Measurements from ENCODE around the gene C6. TPM values are rescaled to one million over a fixed set of nuclear protein-coding genes. Genes with fewer than 3 reads are reported as not detected.

C6 gene
- total RNA-seq, 1 experiment from 2014 or later, result 0.37 TPM

DNA sequence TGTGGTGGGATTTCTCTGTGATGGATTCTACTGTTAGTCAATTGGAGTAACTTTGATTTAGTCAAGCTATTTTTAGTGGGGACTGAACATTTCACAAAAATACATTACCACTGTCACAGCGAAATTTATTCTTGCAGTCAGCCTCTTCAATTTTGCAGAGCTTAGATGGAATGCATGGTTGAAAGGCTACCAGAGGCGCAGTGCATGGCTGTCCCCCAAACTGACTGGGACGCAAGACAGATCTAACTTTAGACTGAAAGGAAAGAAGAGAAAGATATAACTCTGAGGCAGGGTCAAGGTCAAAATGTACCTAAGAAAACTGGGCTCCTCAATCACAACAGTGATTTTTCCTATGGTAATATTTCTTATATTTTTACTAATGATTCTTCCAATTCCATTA, 13.7 kb downstream of the C6 start:
- H3K4me3 ChIP-seq (replicated peaks in 1 of 2; ENCODE audit: low read depth in 1 of 2, low read length in 2 of 2), result no peak overlapping the region
- TF ChIP-seq POLR2A (IDR thresholded peaks at IDR 0.05; ENCODE audit: borderline replicate concordance, extremely low read depth, insufficient read depth, insufficient read length) (no peak), CBX3 (IDR thresholded peaks at IDR 0.05; ENCODE audit: low read depth) (no peak)
- no peaks in the 10 kb centered on the region for H3K9me2 ChIP-seq (ENCODE audit: insufficient read depth)
- CTCF ChIA-PET, result no interaction called here
- H3K4me2 ChIP-seq (ENCODE audit: low read length), result no peak overlapping the region
- no peaks in the 10 kb centered on the region for H3K27me3 ChIP-seq (ENCODE audit: insufficient read depth, low read length)
- H4K20me1 ChIP-seq (ENCODE audit: insufficient read depth), result no peaks in the 10 kb centered on the region
- H2AFZ ChIP-seq (ENCODE audit: low read depth, low read length, poor library complexity, severe bottlenecking), result no peak overlapping the region
- DNase-seq (ENCODE audit: low read depth, low spot score), result no peak
- no peak for ATAC-seq
- H3K36me3 ChIP-seq (ENCODE audit: control insufficient read depth in 1 of 2, insufficient read depth in 2 of 2, low read length in 2 of 2), result no peaks in the 10 kb centered on the region
- H3K9ac ChIP-seq (ENCODE audit: low read length), result no peak overlapping the region
- H3K27ac ChIP-seq (ENCODE audit: low read depth, low read length), result no peak overlapping the region
- no peaks in the 10 kb centered on the region for H3K79me2 ChIP-seq (ENCODE audit: insufficient read depth, low read length)
- RAD21 ChIA-PET (ENCODE audit: low non-redundant PET in 1 of 2, low total read pairs in 2 of 2, uncharacterized antibody in 2 of 2, unreplicated experiment in 2 of 2), result no interaction called here
- no TSS peak for BruUV-seq (replicated peaks)
- intact Hi-C loops (cut with micrococcal nuclease), result no loop called here
- no peaks in the 10 kb centered on the region for H3K9me3 ChIP-seq (ENCODE audit: control insufficient read depth in 1 of 2, insufficient read depth in 1 of 2, low read depth in 1 of 2, low read length in 2 of 2)
- POLR2A ChIA-PET, result no interaction called here
- H3K4me1 ChIP-seq (ENCODE audit: control insufficient read depth in 1 of 2, insufficient read depth in 2 of 2, low read length in 2 of 2), result no peaks in the 10 kb centered on the region

DNA sequence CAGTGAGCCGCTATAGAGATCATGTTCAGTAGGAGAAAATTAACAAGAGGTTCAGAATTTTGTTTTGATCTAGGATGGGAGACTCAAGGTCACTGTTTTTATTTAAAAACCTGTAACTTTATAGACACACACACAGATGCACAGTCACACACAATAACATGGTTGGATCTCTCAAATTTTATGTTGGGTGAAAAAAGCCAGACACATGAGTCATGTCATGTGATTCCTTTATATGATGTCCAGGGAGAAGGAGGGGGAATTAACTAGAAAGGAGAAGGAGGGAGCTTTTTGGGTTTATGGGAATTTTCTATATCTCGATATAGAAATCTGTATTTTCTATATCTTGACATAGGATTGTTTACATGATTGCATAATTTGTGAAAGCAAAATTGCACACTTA, 17.1 kb downstream of the C6 start:
- ATAC-seq, result no peak
- ChIA-PET CTCF (no interaction called here), RAD21 (ENCODE audit: low non-redundant PET in 1 of 2, low total read pairs in 2 of 2, uncharacterized antibody in 2 of 2, unreplicated experiment in 2 of 2) (no interaction called here), POLR2A (no interaction called here)
- no peak for DNase-seq (ENCODE audit: low read depth, low spot score)
- H3K4me3 ChIP-seq (replicated peaks in 1 of 2; ENCODE audit: low read depth in 1 of 2, low read length in 2 of 2), result no peak overlapping the region
- H3K9me2 ChIP-seq (ENCODE audit: insufficient read depth), result no peaks in the 10 kb centered on the region
- H3K9me3 ChIP-seq (ENCODE audit: control insufficient read depth in 1 of 2, insufficient read depth in 1 of 2, low read depth in 1 of 2, low read length in 2 of 2), result no peaks in the 10 kb centered on the region
- no peaks in the 10 kb centered on the region for H3K36me3 ChIP-seq (ENCODE audit: control insufficient read depth in 1 of 2, insufficient read depth in 2 of 2, low read length in 2 of 2)
- H3K27ac ChIP-seq (ENCODE audit: low read depth, low read length), result no peak overlapping the region
- no peaks in the 10 kb centered on the region for H4K20me1 ChIP-seq (ENCODE audit: insufficient read depth)
- no peak overlapping the region for H2AFZ ChIP-seq (ENCODE audit: low read depth, low read length, poor library complexity, severe bottlenecking)
- BruUV-seq (replicated peaks), result no TSS peak
- H3K9ac ChIP-seq (ENCODE audit: low read length), result no peak overlapping the region
- intact Hi-C loops (cut with micrococcal nuclease), result no loop called here
- TF ChIP-seq EZH2phosphoT487 (IDR thresholded peaks at IDR 0.05; ENCODE audit: borderline replicate concordance) (no peak), SIN3A (IDR thresholded peaks at IDR 0.05; ENCODE audit: low read depth) (no peak), FOSL1 (IDR thresholded peaks at IDR 0.05; ENCODE audit: low read depth) (no peak), EGR1 (IDR thresholded peaks at IDR 0.05; ENCODE audit: low read depth) (no peak)
- TF ChIP-seq, protein P1, sequence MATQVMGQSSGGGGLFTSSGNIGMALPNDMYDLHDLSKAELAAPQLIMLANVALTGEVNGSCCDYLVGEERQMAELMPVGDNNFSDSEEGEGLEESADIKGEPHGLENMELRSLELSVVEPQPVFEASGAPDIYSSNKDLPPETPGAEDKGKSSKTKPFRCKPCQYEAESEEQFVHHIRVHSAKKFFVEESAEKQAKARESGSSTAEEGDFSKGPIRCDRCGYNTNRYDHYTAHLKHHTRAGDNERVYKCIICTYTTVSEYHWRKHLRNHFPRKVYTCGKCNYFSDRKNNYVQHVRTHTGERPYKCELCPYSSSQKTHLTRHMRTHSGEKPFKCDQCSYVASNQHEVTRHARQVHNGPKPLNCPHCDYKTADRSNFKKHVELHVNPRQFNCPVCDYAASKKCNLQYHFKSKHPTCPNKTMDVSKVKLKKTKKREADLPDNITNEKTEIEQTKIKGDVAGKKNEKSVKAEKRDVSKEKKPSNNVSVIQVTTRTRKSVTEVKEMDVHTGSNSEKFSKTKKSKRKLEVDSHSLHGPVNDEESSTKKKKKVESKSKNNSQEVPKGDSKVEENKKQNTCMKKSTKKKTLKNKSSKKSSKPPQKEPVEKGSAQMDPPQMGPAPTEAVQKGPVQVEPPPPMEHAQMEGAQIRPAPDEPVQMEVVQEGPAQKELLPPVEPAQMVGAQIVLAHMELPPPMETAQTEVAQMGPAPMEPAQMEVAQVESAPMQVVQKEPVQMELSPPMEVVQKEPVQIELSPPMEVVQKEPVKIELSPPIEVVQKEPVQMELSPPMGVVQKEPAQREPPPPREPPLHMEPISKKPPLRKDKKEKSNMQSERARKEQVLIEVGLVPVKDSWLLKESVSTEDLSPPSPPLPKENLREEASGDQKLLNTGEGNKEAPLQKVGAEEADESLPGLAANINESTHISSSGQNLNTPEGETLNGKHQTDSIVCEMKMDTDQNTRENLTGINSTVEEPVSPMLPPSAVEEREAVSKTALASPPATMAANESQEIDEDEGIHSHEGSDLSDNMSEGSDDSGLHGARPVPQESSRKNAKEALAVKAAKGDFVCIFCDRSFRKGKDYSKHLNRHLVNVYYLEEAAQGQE (IDR thresholded peaks at IDR 0.05; ENCODE audit: low read depth), result no peak
- no peak overlapping the region for H3K4me2 ChIP-seq (ENCODE audit: low read length)
- no peaks in the 10 kb centered on the region for H3K79me2 ChIP-seq (ENCODE audit: insufficient read depth, low read length)
- H3K27me3 ChIP-seq (ENCODE audit: insufficient read depth, low read length), result no peaks in the 10 kb centered on the region
- no peaks in the 10 kb centered on the region for H3K4me1 ChIP-seq (ENCODE audit: control insufficient read depth in 1 of 2, insufficient read depth in 2 of 2, low read length in 2 of 2)

Data from HCT116 (cell line).